Stimulated activated naive CD8-positive, alpha-beta T cell treated with anti-CD3 and anti-CD28 coated beads, Interleukin-15, amount 100 ng/mL, for 72 hours (primary cell): ENCODE data around the gene SYT17.
A peak's percentile ranks its signal among the peaks of the same experiment; 100 is the strongest.

Experiments used
- ATAC-seq: fragments of 150-1000 bp; cut with Tn5 transposase; 2 replicates; pipeline ENCODE4 v1.10.0; 2021; ENCODE audit warnings: mild to moderate bottlenecking, moderate library complexity
- DNase-seq, 2 donors: peaks; one replicate each; pipeline ENCODE4 v3.0.0; 2021 to 2022
- H3K27ac Mint-ChIP-seq, 2 donors: one replicate each; pipeline ENCODE4 v1.8.0; 2022; ENCODE audit warnings: mild to moderate bottlenecking in 2 of 2, mixed read lengths in 2 of 2, moderate library complexity in 2 of 2
- H3K27me3 Mint-ChIP-seq: one replicate; pipeline ENCODE4 v1.8.0; 2022; ENCODE audit warnings: mixed read lengths
- H3K4me1 Mint-ChIP-seq: one replicate; pipeline ENCODE4 v1.8.0; 2022; ENCODE audit warnings: mild to moderate bottlenecking, mixed read lengths
- H3K4me3 Mint-ChIP-seq, 2 donors: one replicate each; pipeline ENCODE4 v1.8.0; 2022; ENCODE audit warnings: mild to moderate bottlenecking in 2 of 2, mixed read lengths in 2 of 2, moderate library complexity in 1 of 2
- H3K9me3 Mint-ChIP-seq, 2 donors: one replicate each; pipeline ENCODE4 v1.8.0; 2022; ENCODE audit warnings: mixed read lengths in 2 of 2

The SYT17 gene

DNA sequence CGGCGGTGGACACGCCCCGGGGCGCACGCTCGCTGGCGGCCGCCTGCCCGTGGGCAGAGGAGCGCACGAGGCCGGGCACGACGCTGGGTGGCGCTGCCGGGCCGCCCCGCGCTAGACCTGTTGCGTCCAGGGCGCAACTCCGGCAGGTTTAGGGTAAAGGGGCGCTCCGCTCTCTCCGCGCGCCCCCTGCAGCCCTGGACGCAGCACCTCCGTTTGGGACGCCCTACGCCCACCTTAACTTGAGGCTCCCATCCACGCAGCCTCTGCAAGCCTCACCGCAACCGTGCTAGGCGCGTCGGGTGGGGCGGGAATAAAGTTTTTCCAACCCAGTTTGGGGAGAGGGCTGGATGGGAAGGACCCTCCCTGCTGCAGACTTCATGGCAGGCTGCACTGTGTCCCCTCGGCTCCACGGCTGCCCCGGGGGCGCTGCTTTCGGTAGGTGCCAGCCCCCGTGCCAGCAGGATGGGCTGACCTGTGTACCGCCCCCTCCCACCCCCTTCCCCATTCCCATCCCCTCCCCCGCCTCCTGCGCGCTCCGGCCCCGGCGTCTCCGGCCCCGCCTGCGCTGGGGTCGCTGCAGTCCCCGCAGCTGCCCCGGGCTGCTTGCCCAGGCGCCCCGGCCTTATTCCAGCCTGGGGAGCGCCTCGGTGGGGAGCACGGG lies at the start of gene SYT17:
Gene SYT17 (plus strand): TSS at position 531 of the 661 bp plus-strand sequence. CDS start 407 bp downstream, outside the sequence.
- peaks cover 0 to 5% of the 10 kb centered on the region in 2 donors for H3K9me3 Mint-ChIP-seq
- H3K27me3 Mint-ChIP-seq = peaks cover 19% of the 10 kb centered on the region
- peak; percentile 32 to 37 for DNase-seq
- no peak within 1 kb of the TSS for H3K27ac Mint-ChIP-seq
- ATAC-seq = peak; percentile 86
- H3K4me3 Mint-ChIP-seq = no peak within 1 kb of the TSS
- no peaks in the 10 kb centered on the region for H3K4me1 Mint-ChIP-seq

DNA sequence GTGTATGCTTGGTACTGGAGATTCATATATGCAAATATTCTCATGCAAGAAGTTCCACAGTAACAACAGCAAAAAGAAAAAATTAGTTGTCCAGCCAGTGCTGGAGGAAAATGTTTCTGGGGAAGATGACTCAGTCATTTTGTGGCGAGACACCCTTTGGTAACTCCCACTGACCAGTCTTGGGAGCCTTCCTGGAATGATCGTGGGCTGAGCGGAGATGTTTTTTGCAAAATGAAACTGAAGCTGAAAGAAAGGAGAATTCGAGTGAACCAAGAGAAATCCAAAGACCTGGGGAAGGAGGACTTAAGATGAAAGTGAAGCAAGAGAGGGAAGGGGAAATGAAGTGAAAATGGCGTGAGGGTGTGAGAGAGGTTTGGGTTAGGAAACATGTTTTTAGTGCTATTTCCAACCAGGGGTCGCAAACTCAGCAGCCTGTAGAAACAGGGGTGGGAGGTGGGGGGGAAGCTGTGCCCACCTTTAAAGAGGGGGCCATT lies 49.1 kb upstream of the SYT17 start:
- peak overlapping the region; percentile 68 to 85 for H3K4me3 Mint-ChIP-seq
- H3K4me1 Mint-ChIP-seq = peaks cover 22% of the 10 kb centered on the region
- peaks cover 41% of the 10 kb centered on the region for H3K27me3 Mint-ChIP-seq
- peak; percentile 29 for ATAC-seq
- no peak for DNase-seq
- peak overlapping the region; percentile 6 to 72 for H3K27ac Mint-ChIP-seq
- no peaks in the 10 kb centered on the region for H3K9me3 Mint-ChIP-seq

DNA sequence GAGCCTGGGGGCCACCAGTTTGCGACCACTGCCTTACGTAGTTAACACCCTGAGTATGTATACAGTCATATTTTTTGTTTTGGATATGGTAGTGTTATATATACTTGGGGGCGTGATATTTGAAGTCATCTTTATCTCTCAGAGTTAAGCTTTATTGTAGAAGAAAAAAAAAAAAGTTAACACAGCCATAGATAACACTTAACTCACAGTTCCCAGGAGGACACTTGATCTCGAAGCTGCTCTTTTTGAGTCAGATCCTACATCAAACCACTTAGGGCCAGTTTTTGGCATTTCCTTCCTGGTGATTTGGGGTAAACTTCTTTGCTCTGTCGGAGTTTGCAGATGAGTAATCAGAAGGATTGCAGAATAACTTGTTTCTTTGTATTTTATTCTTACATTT lies 48.5 kb upstream of the SYT17 start:
- ATAC-seq = no peak
- H3K4me1 Mint-ChIP-seq = peaks cover 22% of the 10 kb centered on the region
- no peak for DNase-seq
- peak overlapping the region in 1 of 2 donors; percentile 32 for H3K4me3 Mint-ChIP-seq
- peak overlapping the region in 1 of 2 donors; percentile 72 for H3K27ac Mint-ChIP-seq
- no peaks in the 10 kb centered on the region for H3K9me3 Mint-ChIP-seq
- peaks cover 36% of the 10 kb centered on the region for H3K27me3 Mint-ChIP-seq

- DNase-seq = no peak
- peaks cover 19% of the 10 kb centered on the region for H3K4me1 Mint-ChIP-seq
- H3K4me3 Mint-ChIP-seq = no peak overlapping the region
- H3K27me3 Mint-ChIP-seq = peaks cover 8% of the 10 kb centered on the region
- no peaks in the 10 kb centered on the region for H3K9me3 Mint-ChIP-seq
- H3K27ac Mint-ChIP-seq = no peak overlapping the region
- no peak for ATAC-seq
These were observed 44.4 kb upstream of the SYT17 start for GRCh38 chr16:19123535-19124178.

DNA sequence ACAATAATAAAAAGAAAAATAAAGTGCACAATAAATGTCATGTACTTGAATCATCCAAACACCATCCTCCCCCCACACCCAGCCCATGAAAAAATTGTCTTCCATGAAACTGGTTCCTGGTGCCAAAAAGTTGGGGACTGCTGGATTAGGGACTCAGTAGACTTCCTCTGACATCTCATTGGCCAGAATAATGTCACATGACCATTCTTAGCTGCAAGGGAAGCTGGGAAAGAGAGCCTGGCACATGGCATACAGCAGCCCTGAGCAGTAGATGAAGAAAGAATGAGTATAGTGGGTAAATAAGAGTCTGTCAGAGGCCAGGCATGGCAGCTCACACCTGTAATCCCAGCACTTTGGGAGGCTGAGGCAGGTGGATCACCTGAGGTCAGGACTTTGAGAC lies 41.7 kb upstream of the SYT17 start:
- DNase-seq = no peak
- Mint-ChIP-seq H3K27ac (no peak overlapping the region), H3K4me3 (no peak overlapping the region), H3K27me3 (peaks cover 8% of the 10 kb centered on the region), H3K4me1 (peaks cover 22% of the 10 kb centered on the region), H3K9me3 (no peaks in the 10 kb centered on the region)
- ATAC-seq = no peak

GRCh38 chr16:19127205-19127604 lies 40.8 kb upstream of the SYT17 start:
- Mint-ChIP-seq H3K4me3 (no peak overlapping the region), H3K27me3 (peaks cover 7% of the 10 kb centered on the region), H3K9me3 (no peaks in the 10 kb centered on the region), H3K4me1 (peaks cover 26% of the 10 kb centered on the region), H3K27ac (no peak overlapping the region)
- ATAC-seq (no peak), DNase-seq (no peak)

DNA sequence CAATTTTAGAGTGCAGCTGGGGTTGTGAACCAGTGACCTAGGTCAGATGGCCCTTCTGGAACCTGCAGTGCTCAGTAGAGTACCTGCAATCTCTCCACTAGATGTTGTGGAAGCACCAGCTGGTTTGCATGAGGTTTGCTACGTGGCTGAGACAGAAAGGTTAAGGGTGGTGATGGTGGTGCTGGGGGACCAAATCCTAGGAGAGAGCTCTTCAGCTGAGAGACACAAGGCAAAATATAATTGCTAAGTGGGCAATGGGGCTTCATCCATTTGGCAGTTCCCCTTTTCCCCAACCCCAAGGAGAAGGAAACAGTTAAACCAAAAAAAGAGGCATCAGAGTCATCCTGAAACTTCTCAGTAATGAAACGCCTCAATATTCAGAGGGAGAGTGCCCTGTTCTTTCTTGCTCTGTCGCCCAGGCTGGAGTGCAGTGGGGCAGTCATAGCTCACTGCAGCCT lies 40.3 kb upstream of the SYT17 start:
- DNase-seq (no peak), ATAC-seq (peak; percentile 66)
- peaks cover 26% of the 10 kb centered on the region for H3K4me1 Mint-ChIP-seq
- peaks cover 2% of the 10 kb centered on the region for H3K27me3 Mint-ChIP-seq
- H3K9me3 Mint-ChIP-seq = no peaks in the 10 kb centered on the region
- no peak overlapping the region for H3K4me3 Mint-ChIP-seq
- no peak overlapping the region for H3K27ac Mint-ChIP-seq

DNA sequence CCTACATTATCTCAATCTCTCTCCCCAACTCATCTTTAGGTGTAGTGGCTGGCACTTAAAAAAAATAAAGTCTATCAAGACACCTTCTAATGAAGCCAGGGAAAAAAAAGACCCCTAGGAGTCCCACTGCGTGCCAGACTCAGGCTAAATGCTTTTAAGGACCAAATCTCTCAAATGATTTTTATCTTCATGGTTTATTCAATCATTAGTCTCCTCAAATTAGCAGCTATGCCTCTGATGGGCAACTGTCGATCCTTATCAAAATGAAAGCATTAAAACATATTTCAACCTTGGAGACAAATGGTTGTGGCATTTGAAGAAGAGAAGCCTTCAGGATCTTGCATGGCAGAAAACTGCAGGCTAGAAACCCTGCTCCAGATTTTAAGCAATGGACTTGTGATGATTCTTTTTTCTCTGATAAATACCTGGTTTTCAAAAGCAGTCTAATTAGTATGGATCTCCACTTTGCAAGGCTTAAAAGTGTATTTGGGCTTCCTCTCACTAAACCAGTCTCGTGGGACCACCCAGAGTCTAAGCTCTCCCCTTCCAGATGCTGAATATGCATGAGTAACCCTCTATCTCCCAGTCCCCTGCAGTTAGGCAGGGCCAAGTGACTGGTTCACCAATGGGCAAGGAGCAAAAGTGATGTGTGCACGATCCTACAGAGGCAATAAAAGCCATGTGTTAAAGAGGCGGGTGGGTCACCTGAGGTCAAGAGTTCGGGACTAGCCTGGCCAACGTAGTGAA lies 39.4 kb upstream of the SYT17 start:
- ATAC-seq (no peak), DNase-seq (no peak)
- peaks cover 26% of the 10 kb centered on the region for H3K4me1 Mint-ChIP-seq
- no peaks in the 10 kb centered on the region for H3K9me3 Mint-ChIP-seq
- H3K27ac Mint-ChIP-seq = peak overlapping the region in 1 of 2 donors; percentile 79
- H3K4me3 Mint-ChIP-seq = no peak overlapping the region
- H3K27me3 Mint-ChIP-seq = no peaks in the 10 kb centered on the region

GRCh38 chr16:19130385-19130784 lies 37.7 kb upstream of the SYT17 start:
- H3K4me1 Mint-ChIP-seq = peaks cover 26% of the 10 kb centered on the region
- no peaks in the 10 kb centered on the region for H3K27me3 Mint-ChIP-seq
- peak overlapping the region; percentile 34 to 46 for H3K4me3 Mint-ChIP-seq
- no peak for DNase-seq
- ATAC-seq = no peak
- H3K27ac Mint-ChIP-seq = no peak overlapping the region
- H3K9me3 Mint-ChIP-seq = no peaks in the 10 kb centered on the region

DNA sequence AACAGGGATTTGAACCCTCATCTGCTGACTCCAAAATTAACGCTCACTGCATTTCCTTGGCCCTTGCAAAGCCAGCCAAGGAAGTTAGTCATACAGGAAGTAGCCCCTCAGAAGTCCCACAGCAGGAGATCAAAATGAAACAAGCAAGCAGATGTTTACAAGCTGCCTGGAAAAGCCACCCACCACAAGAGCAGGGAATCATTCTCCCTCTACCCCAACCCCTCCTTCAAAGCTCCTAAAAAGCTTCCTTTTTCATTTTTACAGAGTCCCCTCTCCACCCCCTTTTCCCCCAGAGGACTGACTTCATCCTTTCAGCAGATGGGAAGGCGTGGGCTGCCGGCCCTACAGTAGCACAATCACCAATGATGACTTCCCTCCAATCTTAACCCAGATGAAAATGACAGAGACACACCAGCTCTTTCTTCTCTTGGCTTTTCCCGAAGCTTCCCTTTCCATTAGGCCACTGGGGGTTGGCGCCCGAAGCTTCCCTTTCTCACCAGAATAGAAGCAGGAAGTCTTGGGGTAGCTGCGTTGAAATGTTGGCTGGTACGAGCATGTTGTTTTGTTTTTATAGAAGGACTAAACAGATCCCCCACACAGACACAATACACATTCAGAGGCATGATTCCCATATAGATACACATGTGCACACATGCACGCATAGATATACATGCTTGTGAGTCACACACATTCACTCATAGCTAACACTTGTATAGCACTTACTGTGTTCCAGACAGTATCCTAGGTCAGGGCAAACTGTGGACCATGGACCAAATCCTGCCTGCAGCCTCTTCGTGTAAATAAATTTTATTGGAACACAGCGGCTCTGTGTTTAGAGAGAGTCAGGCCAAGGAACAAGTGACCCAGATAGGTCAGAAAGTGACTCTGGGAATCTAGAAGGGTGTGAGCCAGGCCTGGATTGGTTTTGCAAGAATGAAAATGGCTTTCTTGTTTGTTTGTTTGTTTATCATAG lies 36.9 kb upstream of the SYT17 start:
- Mint-ChIP-seq H3K4me1 (peaks cover 26% of the 10 kb centered on the region), H3K9me3 (no peaks in the 10 kb centered on the region), H3K4me3 (peak overlapping the region; percentile 34 to 46), H3K27ac (peak overlapping the region; percentile 60 to 86), H3K27me3 (peaks cover 4% of the 10 kb centered on the region)
- peak; percentile 48 for ATAC-seq
- DNase-seq = no peak

DNA sequence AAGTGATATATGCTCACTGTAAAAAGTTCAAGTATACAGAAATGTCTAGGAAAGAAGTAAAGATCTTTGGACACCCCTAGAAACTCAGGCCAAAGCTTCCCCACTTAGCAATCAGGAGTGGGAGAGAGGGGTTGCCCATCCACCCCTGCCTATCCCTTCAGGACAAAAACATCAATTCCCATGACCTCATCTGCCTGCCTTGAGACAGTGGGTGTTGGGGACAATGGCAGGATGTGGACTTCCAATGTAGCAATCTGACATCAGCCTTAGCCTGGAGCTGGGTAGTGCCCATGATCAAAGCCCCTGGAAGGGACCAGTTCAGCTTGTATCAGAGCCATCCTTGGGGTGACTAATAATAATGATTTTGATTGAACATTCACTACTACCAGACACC lies 36.2 kb upstream of the SYT17 start:
- no peak for DNase-seq
- Mint-ChIP-seq H3K27ac (no peak overlapping the region), H3K27me3 (peaks cover 10% of the 10 kb centered on the region), H3K9me3 (no peaks in the 10 kb centered on the region), H3K4me1 (peaks cover 26% of the 10 kb centered on the region), H3K4me3 (no peak overlapping the region)
- ATAC-seq = no peak

DNA sequence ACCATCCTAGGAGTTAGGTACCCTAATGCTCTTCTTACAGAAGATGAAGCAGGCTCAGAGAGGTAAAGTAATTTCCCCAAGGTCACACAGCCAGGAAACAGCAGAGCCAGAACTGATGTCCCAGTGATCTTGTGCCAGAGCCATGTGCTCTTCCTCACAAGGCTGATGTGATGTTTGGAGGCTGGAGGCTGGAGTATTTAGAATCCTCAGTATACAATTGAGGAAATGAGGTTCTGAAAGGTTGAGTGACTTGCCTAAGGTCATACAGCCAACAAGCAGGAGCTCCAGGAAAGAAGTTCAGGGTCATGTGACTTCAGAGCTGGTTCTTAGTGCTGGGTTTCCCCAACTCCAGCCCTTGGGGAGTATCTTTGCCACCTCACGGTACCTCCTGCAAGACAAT lies 35.8 kb upstream of the SYT17 start:
- peaks cover 26% of the 10 kb centered on the region for H3K4me1 Mint-ChIP-seq
- H3K9me3 Mint-ChIP-seq = no peaks in the 10 kb centered on the region
- H3K27ac Mint-ChIP-seq = no peak overlapping the region
- ATAC-seq = no peak
- no peak overlapping the region for H3K4me3 Mint-ChIP-seq
- peaks cover 10% of the 10 kb centered on the region for H3K27me3 Mint-ChIP-seq
- DNase-seq = no peak

DNA sequence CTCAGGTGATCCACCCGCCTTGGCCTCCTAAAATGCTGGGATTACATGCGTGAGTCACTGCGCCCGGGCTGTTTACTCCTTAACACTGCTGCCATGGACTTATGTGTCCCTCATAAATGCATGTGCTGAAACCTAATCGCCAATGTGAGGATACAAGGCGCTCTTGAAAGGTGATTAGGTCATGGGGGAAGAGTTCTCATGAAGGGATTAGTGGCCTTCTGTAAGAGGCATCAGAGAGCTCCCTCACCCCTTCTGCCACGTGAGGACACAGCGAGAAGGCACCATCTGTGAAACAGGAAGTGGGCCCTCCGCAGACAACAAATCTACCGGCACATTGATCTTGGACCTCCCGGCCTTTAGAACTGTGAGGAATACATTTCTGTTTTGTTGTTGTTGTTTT lies 35.1 kb upstream of the SYT17 start:
- Mint-ChIP-seq H3K27ac (no peak overlapping the region), H3K27me3 (peaks cover 10% of the 10 kb centered on the region), H3K4me3 (no peak overlapping the region), H3K4me1 (peaks cover 19% of the 10 kb centered on the region), H3K9me3 (no peaks in the 10 kb centered on the region)
- DNase-seq (no peak), ATAC-seq (no peak)

DNA sequence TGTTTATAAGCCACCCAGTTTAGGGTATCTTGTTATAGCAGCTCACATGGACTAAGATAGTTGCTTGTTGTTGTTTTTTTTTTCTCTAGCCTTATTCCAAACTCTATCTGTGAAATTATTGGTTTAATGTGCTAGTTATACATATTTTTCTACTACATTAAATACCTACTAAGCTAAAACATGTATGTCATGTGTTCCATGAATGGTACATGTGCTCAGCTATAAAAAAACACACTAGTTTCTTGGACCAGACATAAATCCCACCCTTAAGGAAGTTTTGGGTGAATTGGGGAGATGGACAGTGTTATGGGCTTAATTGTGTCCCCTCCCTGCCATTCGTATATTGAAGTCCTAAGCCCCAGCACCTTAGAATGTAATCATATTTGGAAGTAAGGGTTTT lies 34.4 kb upstream of the SYT17 start:
- DNase-seq = no peak
- Mint-ChIP-seq H3K4me3 (no peak overlapping the region), H3K4me1 (peaks cover 19% of the 10 kb centered on the region), H3K9me3 (no peaks in the 10 kb centered on the region), H3K27ac (no peak overlapping the region), H3K27me3 (peaks cover 10% of the 10 kb centered on the region)
- ATAC-seq = no peak
